ENCODE results near the gene COMT. TPM values are rescaled to one million over a fixed set of nuclear protein-coding genes. Genes with fewer than 3 reads are reported as not detected.

Gene COMT
- total RNA-seq, 1 donor from 2014 or later = 240 TPM

GRCh38 chr22:20013382-20013871, 71.9 kb downstream of the COMT start:
- H3K4me1 ChIP-seq = peaks cover 6% of the 10 kb centered on the region
- no peak overlapping the region for H3K4me3 ChIP-seq
- no peak for DNase-seq (ENCODE audit: extremely low spot score in 2 of 2)
- no peak overlapping the region for H3K27ac ChIP-seq
- TF ChIP-seq, protein P1, sequence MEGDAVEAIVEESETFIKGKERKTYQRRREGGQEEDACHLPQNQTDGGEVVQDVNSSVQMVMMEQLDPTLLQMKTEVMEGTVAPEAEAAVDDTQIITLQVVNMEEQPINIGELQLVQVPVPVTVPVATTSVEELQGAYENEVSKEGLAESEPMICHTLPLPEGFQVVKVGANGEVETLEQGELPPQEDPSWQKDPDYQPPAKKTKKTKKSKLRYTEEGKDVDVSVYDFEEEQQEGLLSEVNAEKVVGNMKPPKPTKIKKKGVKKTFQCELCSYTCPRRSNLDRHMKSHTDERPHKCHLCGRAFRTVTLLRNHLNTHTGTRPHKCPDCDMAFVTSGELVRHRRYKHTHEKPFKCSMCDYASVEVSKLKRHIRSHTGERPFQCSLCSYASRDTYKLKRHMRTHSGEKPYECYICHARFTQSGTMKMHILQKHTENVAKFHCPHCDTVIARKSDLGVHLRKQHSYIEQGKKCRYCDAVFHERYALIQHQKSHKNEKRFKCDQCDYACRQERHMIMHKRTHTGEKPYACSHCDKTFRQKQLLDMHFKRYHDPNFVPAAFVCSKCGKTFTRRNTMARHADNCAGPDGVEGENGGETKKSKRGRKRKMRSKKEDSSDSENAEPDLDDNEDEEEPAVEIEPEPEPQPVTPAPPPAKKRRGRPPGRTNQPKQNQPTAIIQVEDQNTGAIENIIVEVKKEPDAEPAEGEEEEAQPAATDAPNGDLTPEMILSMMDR (IDR thresholded peaks at IDR 0.05) = peak in 2 of 3 experiments; percentile 57 to 78
- TF ChIP-seq POLR2A (IDR thresholded peaks at IDR 0.05) = no peak
- H3K27me3 ChIP-seq = no peaks in the 10 kb centered on the region
- intact Hi-C loops (cut with DNase I) = loop anchor here (2.0 kb wide), 1 partner anchor 43 kb away; no protein-coding TSS in a partner anchor
- no peaks in the 10 kb centered on the region for H3K9me3 ChIP-seq
- no peaks in the 10 kb centered on the region for H3K36me3 ChIP-seq

DNA sequence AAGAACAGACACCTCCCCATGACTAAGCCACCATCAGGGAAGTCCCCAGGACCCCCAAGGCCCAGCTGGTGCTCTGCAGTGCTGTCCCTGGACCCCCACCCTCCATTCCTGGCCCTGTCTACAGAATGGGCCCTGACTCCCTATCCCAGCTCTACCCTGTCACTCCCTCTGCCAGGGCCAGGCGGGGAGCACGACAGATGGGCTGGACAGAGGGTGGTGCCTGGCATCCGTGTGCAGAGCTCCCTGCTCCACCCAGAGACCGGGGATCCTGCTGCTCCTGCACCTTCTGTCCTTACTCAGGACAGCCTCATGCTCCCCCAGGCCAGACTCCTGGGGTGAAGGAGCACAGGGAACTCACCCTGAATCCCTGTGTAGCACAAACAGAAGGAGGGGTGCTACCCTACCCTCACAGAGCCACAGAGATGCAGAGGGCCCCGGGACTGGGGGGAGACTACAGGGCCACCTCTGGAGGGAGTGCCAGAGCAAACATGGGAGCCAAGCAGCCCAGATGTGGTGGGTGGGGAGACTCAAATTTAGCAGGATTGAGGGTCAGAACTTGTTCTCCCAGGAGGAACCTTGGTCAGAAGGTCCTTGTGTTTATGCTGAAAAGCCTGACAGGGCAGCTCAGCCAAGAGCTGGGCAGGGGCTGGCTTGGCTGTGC, 73.1 kb downstream of the COMT start:
- Histone ChIP-seq H3K27ac (no peak overlapping the region), H3K4me3 (no peak overlapping the region), H3K4me1 (peaks cover 6% of the 10 kb centered on the region), H3K36me3 (no peaks in the 10 kb centered on the region), H3K9me3 (no peaks in the 10 kb centered on the region), H3K27me3 (no peaks in the 10 kb centered on the region)
- DNase-seq (ENCODE audit: extremely low spot score in 2 of 2) = no peak
- TF ChIP-seq, protein P1 (IDR thresholded peaks at IDR 0.05) = no peak
- TF ChIP-seq POLR2AphosphoS5 (IDR thresholded peaks at IDR 0.05; ENCODE audit: insufficient read depth in 1 of 2, low read depth in 1 of 2) (no peak), POLR2A (IDR thresholded peaks at IDR 0.05) (no peak)
- intact Hi-C loops (cut with DNase I) = no loop called here

DNA sequence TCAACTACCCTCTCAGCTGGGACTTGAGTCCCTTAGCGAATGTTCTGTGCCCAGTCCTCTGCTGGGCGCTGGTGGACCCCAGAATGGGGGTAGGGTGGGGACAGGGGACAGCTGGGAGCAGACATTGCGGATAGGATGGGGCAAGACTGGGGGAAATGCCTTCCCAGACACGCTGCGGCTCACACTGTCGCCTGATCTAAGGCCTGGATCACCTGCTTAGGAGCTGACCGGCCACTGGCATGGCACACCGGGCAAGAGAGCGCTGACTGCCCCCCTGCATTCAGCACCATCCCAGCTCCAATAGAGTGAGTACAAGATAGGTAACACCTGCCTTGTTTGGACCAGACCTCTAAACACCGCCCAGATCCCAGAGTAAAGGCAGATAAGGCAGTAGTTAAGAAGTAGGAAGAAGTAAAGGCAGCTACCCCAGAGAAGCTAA, 73.6 kb downstream of the COMT start:
- Histone ChIP-seq H3K36me3 (no peaks in the 10 kb centered on the region), H3K27me3 (no peaks in the 10 kb centered on the region), H3K9me3 (no peaks in the 10 kb centered on the region), H3K27ac (no peak overlapping the region), H3K4me3 (no peak overlapping the region), H3K4me1 (peaks cover 10% of the 10 kb centered on the region)
- intact Hi-C loops (cut with DNase I) = no loop called here
- TF ChIP-seq POLR2AphosphoS5 (IDR thresholded peaks at IDR 0.05; ENCODE audit: insufficient read depth in 1 of 2, low read depth in 1 of 2) (no peak), POLR2A (IDR thresholded peaks at IDR 0.05) (no peak)
- TF ChIP-seq, protein P1 (IDR thresholded peaks at IDR 0.05) = no peak
- DNase-seq (ENCODE audit: extremely low spot score in 2 of 2) = no peak

GRCh38 chr22:20015971-20016733, 74.6 kb downstream of the COMT start:
- no peak overlapping the region for H3K27ac ChIP-seq
- H3K9me3 ChIP-seq = no peaks in the 10 kb centered on the region
- peaks cover 15% of the 10 kb centered on the region for H3K4me1 ChIP-seq
- TF ChIP-seq, protein P1 (IDR thresholded peaks at IDR 0.05) = no peak
- TF ChIP-seq POLR2A (IDR thresholded peaks at IDR 0.05) (no peak), POLR2AphosphoS5 (IDR thresholded peaks at IDR 0.05; ENCODE audit: insufficient read depth in 1 of 2, low read depth in 1 of 2) (no peak)
- no peaks in the 10 kb centered on the region for H3K36me3 ChIP-seq
- H3K4me3 ChIP-seq = peak overlapping the region; percentile 60 to 75
- intact Hi-C loops (cut with DNase I) = no loop called here
- no peaks in the 10 kb centered on the region for H3K27me3 ChIP-seq
- DNase-seq (ENCODE audit: extremely low spot score in 2 of 2) = no peak
